ENCODE results near the gene TENT5C. TPM values are rescaled to one million over a fixed set of nuclear protein-coding genes. Genes with fewer than 3 reads are reported as not detected.
A peak's percentile ranks its signal among the peaks of the same experiment; 100 is the strongest.

TENT5C gene
- total RNA-seq, 2 donors from 2014 or later, result 16.3 to 21.6 TPM

- ATAC-seq (no peak), DNase-seq (no peak)
- intact Hi-C loops (cut with DNase I), result no loop called here
Measured at GRCh38 chr1:117644696-117645311, 39.0 kb downstream of the TENT5C start.

- no peak for ATAC-seq
- intact Hi-C loops (cut with DNase I), result no loop called here
Measured at GRCh38 chr1:117645343-117645742, 39.5 kb downstream of the TENT5C start.

GRCh38 chr1:117646007-117646811, 40.4 kb downstream of the TENT5C start:
- no peak for ATAC-seq

More at GRCh38 chr1:117645343-117645742, 39.5 kb downstream of the TENT5C start:
- DNase-seq, result no peak

GRCh38 chr1:117646956-117647355, 41.1 kb downstream of the TENT5C start:
- no peak for DNase-seq
- no peak for ATAC-seq
- intact Hi-C loops (cut with DNase I), result no loop called here

More at GRCh38 chr1:117646007-117646811, 40.4 kb downstream of the TENT5C start:
- intact Hi-C loops (cut with DNase I), result no loop called here
- no peak for DNase-seq

GRCh38 chr1:117648015-117648414, 42.2 kb downstream of the TENT5C start:
- intact Hi-C loops (cut with DNase I), result no loop called here
- no peak for ATAC-seq
- DNase-seq, result no peak

- no peak for DNase-seq
- intact Hi-C loops (cut with DNase I), result no loop called here
- ATAC-seq, result no peak
Measured at GRCh38 chr1:117650840-117651568, 45.2 kb downstream of the TENT5C start.

GRCh38 chr1:117651616-117652015, 45.8 kb downstream of the TENT5C start:
- intact Hi-C loops (cut with DNase I), result no loop called here
- DNase-seq (no peak), ATAC-seq (no peak)

GRCh38 chr1:117652421-117652820, 46.6 kb downstream of the TENT5C start:
- no peak for ATAC-seq
- intact Hi-C loops (cut with DNase I), result no loop called here

GRCh38 chr1:117653195-117653594, 47.3 kb downstream of the TENT5C start:
- intact Hi-C loops (cut with DNase I), result no loop called here
- DNase-seq (no peak), ATAC-seq (no peak)

More at GRCh38 chr1:117652421-117652820, 46.6 kb downstream of the TENT5C start:
- DNase-seq, result no peak

GRCh38 chr1:117653732-117654492, 48.1 kb downstream of the TENT5C start:
- no peak for DNase-seq
- ATAC-seq, result no peak
- intact Hi-C loops (cut with DNase I), result no loop called here

GRCh38 chr1:117654493-117655219, 48.8 kb downstream of the TENT5C start:
- intact Hi-C loops (cut with DNase I), result no loop called here
- ATAC-seq (peak in 1 of 2 donors; percentile 5), DNase-seq (no peak)

- ATAC-seq, result peak; percentile 56 to 74
- peak; percentile 34 for DNase-seq
- intact Hi-C loops (cut with DNase I), result no loop called here
Measured at GRCh38 chr1:117655220-117655577, 49.4 kb downstream of the TENT5C start.

GRCh38 chr1:117656202-117656641, 50.4 kb downstream of the TENT5C start:
- ATAC-seq (peak; percentile 20 to 57), DNase-seq (no peak)
- intact Hi-C loops (cut with DNase I), result no loop called here

- intact Hi-C loops (cut with DNase I), result no loop called here
- ATAC-seq (peak in 1 of 2 donors; percentile 60), DNase-seq (no peak)
Measured at GRCh38 chr1:117657031-117657430, 51.2 kb downstream of the TENT5C start.

- intact Hi-C loops (cut with DNase I), result no loop called here
- ATAC-seq, result no peak
- no peak for DNase-seq
Measured at GRCh38 chr1:117657949-117658660, 52.3 kb downstream of the TENT5C start.

- intact Hi-C loops (cut with DNase I), result no loop called here
- DNase-seq (no peak), ATAC-seq (no peak)
Measured at GRCh38 chr1:117658676-117659075, 52.8 kb downstream of the TENT5C start.

- DNase-seq (no peak), ATAC-seq (no peak)
- intact Hi-C loops (cut with DNase I), result no loop called here
Measured at GRCh38 chr1:117659550-117660270, 53.9 kb downstream of the TENT5C start.

Data from left cardiac atrium (tissue), 4 donors.